GM06990 (cell line): ENCODE measurements around the gene CCDC97.
"Not testable (repeated sequence)": the region's sequence is repeated elsewhere in the genome, so short reads cannot be mapped to it uniquely, and the experiment has no call there.

ENCODE experiments used
- DNase-seq: peaks from one replicate; pipeline ENCODE4 v3.0.0-alpha.2; 2011; ENCODE audit not compliant: insufficient read length; ENCODE audit errors: extremely low read depth
- H3K27me3 ChIP-seq: replicated peaks from 2 replicates; pipeline ENCODE4 v1.6.0; 2011; ENCODE audit warnings: low read length; ENCODE audit not compliant: control insufficient read depth, insufficient read depth
- H3K36me3 ChIP-seq: 2 replicates; pipeline ENCODE4 v1.5.1; 2011; ENCODE audit warnings: low read length; ENCODE audit not compliant: control insufficient read depth, insufficient read depth
- H3K4me3 ChIP-seq: replicated peaks from 2 replicates; pipeline ENCODE4 v1.5.1; 2011; ENCODE audit warnings: low read depth, mild to moderate bottlenecking, control low read depth, low read length
- TF ChIP-seq, protein P1 (sequence below): IDR thresholded peaks from 2 replicates; pipeline ENCODE4 v1.5.1; 2011; ENCODE audit warnings: low read length, control low read depth, mild to moderate bottlenecking, inconsistent platforms; ENCODE audit not compliant: insufficient read depth, poor library complexity, severe bottlenecking

CCDC97 gene

DNA sequence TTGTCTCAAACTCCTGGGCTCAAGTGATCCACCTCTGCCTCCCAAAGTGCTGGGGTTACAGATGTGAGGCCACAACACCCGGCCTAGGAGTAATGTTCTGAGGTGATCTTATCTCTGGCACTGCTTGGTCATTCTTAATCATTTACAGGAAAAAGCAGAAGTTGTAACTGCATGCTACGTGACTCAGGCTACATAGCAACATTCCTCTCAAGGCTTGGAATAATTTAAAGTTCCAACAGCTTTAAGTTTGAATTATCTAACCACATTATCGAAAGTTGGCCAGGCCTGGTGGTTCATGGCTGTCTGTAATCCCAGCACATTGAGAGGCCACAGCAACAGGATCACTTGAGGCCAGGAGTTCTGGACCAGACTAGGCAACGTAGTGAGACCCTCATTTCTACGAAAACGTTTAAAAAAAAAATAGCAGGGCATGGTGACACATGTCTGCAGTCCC is 57.9 kb downstream of the CCDC97 start:
- Histone ChIP-seq H3K4me3 (no peak overlapping the region), H3K36me3 (no peaks in the 10 kb centered on the region), H3K27me3 (no peaks in the 10 kb centered on the region)
- TF ChIP-seq, protein P1, sequence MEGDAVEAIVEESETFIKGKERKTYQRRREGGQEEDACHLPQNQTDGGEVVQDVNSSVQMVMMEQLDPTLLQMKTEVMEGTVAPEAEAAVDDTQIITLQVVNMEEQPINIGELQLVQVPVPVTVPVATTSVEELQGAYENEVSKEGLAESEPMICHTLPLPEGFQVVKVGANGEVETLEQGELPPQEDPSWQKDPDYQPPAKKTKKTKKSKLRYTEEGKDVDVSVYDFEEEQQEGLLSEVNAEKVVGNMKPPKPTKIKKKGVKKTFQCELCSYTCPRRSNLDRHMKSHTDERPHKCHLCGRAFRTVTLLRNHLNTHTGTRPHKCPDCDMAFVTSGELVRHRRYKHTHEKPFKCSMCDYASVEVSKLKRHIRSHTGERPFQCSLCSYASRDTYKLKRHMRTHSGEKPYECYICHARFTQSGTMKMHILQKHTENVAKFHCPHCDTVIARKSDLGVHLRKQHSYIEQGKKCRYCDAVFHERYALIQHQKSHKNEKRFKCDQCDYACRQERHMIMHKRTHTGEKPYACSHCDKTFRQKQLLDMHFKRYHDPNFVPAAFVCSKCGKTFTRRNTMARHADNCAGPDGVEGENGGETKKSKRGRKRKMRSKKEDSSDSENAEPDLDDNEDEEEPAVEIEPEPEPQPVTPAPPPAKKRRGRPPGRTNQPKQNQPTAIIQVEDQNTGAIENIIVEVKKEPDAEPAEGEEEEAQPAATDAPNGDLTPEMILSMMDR, result no peak
- no peak for DNase-seq

GRCh38 chr19:41369769-41370168 is 59.8 kb downstream of the CCDC97 start:
- TF ChIP-seq, protein P1, result no peak
- Histone ChIP-seq H3K27me3 (no peaks in the 10 kb centered on the region), H3K4me3 (no peak overlapping the region), H3K36me3 (no peaks in the 10 kb centered on the region)
- no peak for DNase-seq

DNA sequence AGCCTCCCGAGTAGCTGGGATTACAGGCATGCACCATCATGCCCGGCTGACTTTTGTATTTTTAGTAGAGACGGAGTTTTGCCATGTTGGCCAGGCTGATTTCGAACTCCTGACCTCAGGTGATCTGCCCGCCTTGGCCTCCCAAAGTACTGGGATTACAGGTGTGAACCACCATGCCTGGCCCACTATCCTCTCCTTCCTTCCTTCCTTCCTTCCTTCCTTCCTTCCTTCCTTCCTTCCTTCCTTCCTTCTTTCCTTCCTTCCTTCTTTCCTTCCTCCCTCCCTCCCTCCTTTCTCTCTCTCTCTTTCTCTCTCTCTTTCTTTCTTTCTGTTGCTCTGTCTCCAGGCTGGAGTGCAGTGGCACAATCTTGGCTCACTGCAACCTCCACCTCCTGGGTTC is 61.1 kb downstream of the CCDC97 start:
- H3K27me3 ChIP-seq, H3K36me3 ChIP-seq, DNase-seq, H3K4me3 ChIP-seq: not testable (repeated sequence)

- TF ChIP-seq, protein P1, result no peak
- H3K27me3 ChIP-seq, result no peaks in the 10 kb centered on the region
- H3K4me3 ChIP-seq, result no peak overlapping the region
- H3K36me3 ChIP-seq, result no peaks in the 10 kb centered on the region
- no peak for DNase-seq
Observed at GRCh38 chr19:41371541-41371940, 61.6 kb downstream of the CCDC97 start.

- TF ChIP-seq, protein P1, result no peak
- Histone ChIP-seq H3K27me3 (no peaks in the 10 kb centered on the region), H3K4me3 (no peak overlapping the region), H3K36me3 (no peaks in the 10 kb centered on the region)
- no peak for DNase-seq
Observed at GRCh38 chr19:41372501-41372900, 62.5 kb downstream of the CCDC97 start.

DNA sequence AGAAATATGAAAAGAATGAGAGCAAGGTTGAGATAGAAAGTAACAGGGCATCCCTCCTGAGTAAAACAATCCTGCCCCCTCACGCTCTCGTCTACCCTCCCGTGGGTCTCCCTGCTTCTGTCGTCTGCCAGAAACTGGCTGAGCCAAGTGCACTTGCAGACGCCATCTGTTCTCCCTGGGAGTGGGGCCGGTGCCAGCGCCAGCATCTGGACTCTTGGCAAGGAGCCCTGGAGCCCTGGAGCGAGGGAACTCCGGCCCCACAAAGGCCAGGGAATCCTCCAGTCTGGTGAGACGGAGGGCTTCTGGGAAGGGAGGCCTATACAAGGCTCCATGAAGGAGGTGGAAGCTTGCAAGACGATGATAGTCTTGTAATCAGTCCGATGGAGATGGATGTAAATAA is 64.0 kb downstream of the CCDC97 start:
- no peaks in the 10 kb centered on the region for H3K36me3 ChIP-seq
- no peak for DNase-seq
- no peak overlapping the region for H3K4me3 ChIP-seq
- no peaks in the 10 kb centered on the region for H3K27me3 ChIP-seq
- TF ChIP-seq, protein P1, result no peak
